Embryonic facial prominence (tissue), 1 donor: Measurements from ENCODE around the gene OSBPL9.
"Not testable (repeated sequence)": the region's sequence is repeated elsewhere in the genome, so short reads cannot be mapped to it uniquely, and the experiment has no call there.

Experiments
- DNase-seq: peaks from one replicate; pipeline ENCODE4 v3.0.0-alpha.2; 2016; ENCODE audit errors: extremely low spot score

Gene OSBPL9

GRCh38 chr1:51636764-51637522 lies 20.1 kb downstream of the OSBPL9 start:
- DNase-seq: no peak

- DNase-seq: no peak
Observed at GRCh38 chr1:51638350-51638749, 21.5 kb downstream of the OSBPL9 start.

- no peak for DNase-seq
Observed at GRCh38 chr1:51639694-51640093, 22.8 kb downstream of the OSBPL9 start.

- no peak for DNase-seq
Observed at GRCh38 chr1:51641096-51641495, 24.2 kb downstream of the OSBPL9 start.

GRCh38 chr1:51642739-51643142 lies 25.8 kb downstream of the OSBPL9 start:
- no peak for DNase-seq

GRCh38 chr1:51643362-51643761 lies 26.5 kb downstream of the OSBPL9 start:
- no peak for DNase-seq

- no peak for DNase-seq
Observed at GRCh38 chr1:51644020-51644419, 27.1 kb downstream of the OSBPL9 start.

- DNase-seq: no peak
Observed at GRCh38 chr1:51644533-51645197, 27.8 kb downstream of the OSBPL9 start.

- DNase-seq: not testable (repeated sequence)
Observed at GRCh38 chr1:51646592-51646991, 29.7 kb downstream of the OSBPL9 start.

GRCh38 chr1:51648180-51649109 lies 31.6 kb downstream of the OSBPL9 start:
- DNase-seq: no peak

GRCh38 chr1:51649593-51650091 lies 32.8 kb downstream of the OSBPL9 start:
- no peak for DNase-seq

GRCh38 chr1:51650198-51650597 lies 33.3 kb downstream of the OSBPL9 start:
- no peak for DNase-seq

- no peak for DNase-seq
Observed at GRCh38 chr1:51651552-51651942, 34.7 kb downstream of the OSBPL9 start.

GRCh38 chr1:51652599-51652998 lies 35.7 kb downstream of the OSBPL9 start:
- no peak for DNase-seq

GRCh38 chr1:51653127-51653526 lies 36.2 kb downstream of the OSBPL9 start:
- DNase-seq: no peak

- no peak for DNase-seq
Observed at GRCh38 chr1:51654000-51654399, 37.1 kb downstream of the OSBPL9 start.

GRCh38 chr1:51656374-51656773 lies 39.5 kb downstream of the OSBPL9 start:
- DNase-seq: no peak

GRCh38 chr1:51660580-51660979 lies 43.7 kb downstream of the OSBPL9 start:
- no peak for DNase-seq

- no peak for DNase-seq
Observed at GRCh38 chr1:51661081-51661518, 44.2 kb downstream of the OSBPL9 start.

GRCh38 chr1:51663105-51663504 lies 46.2 kb downstream of the OSBPL9 start:
- no peak for DNase-seq

GRCh38 chr1:51663721-51664120 lies 46.8 kb downstream of the OSBPL9 start:
- DNase-seq: no peak
